ENCODE measurements around the gene NUP93. TPM values are rescaled to one million over a fixed set of nuclear protein-coding genes. Genes with fewer than 3 reads are reported as not detected.

Gene NUP93
- polyA plus RNA-seq, 1 donor from 2014 or later = 237 TPM

DNA sequence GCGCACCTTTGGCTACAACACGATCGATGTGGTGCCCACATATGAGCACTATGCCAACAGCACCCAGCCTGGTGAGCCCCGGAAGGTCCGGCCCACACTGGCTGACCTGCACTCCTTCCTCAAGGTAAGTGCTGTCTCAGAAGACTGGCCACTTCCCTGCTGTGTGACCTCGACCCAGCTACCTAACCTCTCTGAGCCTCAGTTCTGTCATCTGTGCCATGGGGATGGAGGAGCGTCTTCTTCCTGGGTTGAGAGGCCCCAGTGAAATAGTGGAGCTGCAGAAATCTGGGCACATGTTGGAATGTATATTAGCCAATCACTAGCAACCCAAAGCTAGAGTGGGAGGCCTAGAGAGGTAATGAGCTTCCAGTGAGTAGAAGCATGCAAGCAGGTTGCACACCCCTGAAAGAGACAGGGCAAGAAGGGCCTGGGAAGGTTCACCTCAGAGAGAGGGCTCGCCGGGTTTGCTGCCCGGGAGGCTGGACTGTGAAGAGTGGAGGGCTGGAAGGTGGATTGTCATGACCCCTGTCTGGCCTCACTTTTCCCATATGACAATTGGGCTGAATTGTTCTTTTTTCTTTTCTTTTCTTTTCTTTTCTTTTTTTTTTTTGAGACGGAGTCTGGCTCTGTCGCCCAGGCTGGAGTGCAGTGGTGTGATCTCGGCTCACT, 135.6 kb downstream of the NUP93 start:
- Histone ChIP-seq H3K27ac (ENCODE audit: low read length) (no peak overlapping the region), H2AFZ (ENCODE audit: low read depth, low read length) (no peak overlapping the region), H3K36me3 (ENCODE audit: insufficient read depth, low read length) (no peaks in the 10 kb centered on the region), H4K20me1 (ENCODE audit: insufficient read depth) (no peaks in the 10 kb centered on the region), H3K79me2 (replicated peaks; ENCODE audit: insufficient read depth, low read length) (no peaks in the 10 kb centered on the region), H3K9ac (ENCODE audit: low read length) (no peak overlapping the region), H3K9me3 (ENCODE audit: low read length) (no peaks in the 10 kb centered on the region), H3K4me2 (ENCODE audit: low read length) (no peak overlapping the region), H3F3A (ENCODE audit: insufficient read depth, low read length, poor library complexity, severe bottlenecking) (no peaks in the 10 kb centered on the region), H3K4me3 (ENCODE audit: low read length) (no peak overlapping the region), H3K27me3 (ENCODE audit: insufficient read depth, low read depth, low read length) (no peaks in the 10 kb centered on the region), H3K9me2 (ENCODE audit: insufficient read depth, low read length) (no peaks in the 10 kb centered on the region)
- TF ChIP-seq EP300 (conservative IDR thresholded peaks at IDR 0.05; ENCODE audit: poor library complexity, severe bottlenecking) (no peak), RAD21 (conservative IDR thresholded peaks at IDR 0.05) (no peak), MXI1 (conservative IDR thresholded peaks at IDR 0.05; ENCODE audit: poor library complexity, severe bottlenecking) (no peak), EZH2 (IDR thresholded peaks at IDR 0.05; ENCODE audit: borderline replicate concordance, insufficient read depth, low read length, poor library complexity, severe bottlenecking) (no peak), POLR2AphosphoS5 (IDR thresholded peaks at IDR 0.05) (no peak), TAF1 (IDR thresholded peaks at IDR 0.05; ENCODE audit: low read depth) (no peak), SMC3 (conservative IDR thresholded peaks at IDR 0.05; ENCODE audit: poor library complexity) (no peak)
- TF ChIP-seq, protein P1, sequence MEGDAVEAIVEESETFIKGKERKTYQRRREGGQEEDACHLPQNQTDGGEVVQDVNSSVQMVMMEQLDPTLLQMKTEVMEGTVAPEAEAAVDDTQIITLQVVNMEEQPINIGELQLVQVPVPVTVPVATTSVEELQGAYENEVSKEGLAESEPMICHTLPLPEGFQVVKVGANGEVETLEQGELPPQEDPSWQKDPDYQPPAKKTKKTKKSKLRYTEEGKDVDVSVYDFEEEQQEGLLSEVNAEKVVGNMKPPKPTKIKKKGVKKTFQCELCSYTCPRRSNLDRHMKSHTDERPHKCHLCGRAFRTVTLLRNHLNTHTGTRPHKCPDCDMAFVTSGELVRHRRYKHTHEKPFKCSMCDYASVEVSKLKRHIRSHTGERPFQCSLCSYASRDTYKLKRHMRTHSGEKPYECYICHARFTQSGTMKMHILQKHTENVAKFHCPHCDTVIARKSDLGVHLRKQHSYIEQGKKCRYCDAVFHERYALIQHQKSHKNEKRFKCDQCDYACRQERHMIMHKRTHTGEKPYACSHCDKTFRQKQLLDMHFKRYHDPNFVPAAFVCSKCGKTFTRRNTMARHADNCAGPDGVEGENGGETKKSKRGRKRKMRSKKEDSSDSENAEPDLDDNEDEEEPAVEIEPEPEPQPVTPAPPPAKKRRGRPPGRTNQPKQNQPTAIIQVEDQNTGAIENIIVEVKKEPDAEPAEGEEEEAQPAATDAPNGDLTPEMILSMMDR (IDR thresholded peaks at IDR 0.05; ENCODE audit: poor library complexity, severe bottlenecking) = no peak
- TF ChIP-seq, protein P2, sequence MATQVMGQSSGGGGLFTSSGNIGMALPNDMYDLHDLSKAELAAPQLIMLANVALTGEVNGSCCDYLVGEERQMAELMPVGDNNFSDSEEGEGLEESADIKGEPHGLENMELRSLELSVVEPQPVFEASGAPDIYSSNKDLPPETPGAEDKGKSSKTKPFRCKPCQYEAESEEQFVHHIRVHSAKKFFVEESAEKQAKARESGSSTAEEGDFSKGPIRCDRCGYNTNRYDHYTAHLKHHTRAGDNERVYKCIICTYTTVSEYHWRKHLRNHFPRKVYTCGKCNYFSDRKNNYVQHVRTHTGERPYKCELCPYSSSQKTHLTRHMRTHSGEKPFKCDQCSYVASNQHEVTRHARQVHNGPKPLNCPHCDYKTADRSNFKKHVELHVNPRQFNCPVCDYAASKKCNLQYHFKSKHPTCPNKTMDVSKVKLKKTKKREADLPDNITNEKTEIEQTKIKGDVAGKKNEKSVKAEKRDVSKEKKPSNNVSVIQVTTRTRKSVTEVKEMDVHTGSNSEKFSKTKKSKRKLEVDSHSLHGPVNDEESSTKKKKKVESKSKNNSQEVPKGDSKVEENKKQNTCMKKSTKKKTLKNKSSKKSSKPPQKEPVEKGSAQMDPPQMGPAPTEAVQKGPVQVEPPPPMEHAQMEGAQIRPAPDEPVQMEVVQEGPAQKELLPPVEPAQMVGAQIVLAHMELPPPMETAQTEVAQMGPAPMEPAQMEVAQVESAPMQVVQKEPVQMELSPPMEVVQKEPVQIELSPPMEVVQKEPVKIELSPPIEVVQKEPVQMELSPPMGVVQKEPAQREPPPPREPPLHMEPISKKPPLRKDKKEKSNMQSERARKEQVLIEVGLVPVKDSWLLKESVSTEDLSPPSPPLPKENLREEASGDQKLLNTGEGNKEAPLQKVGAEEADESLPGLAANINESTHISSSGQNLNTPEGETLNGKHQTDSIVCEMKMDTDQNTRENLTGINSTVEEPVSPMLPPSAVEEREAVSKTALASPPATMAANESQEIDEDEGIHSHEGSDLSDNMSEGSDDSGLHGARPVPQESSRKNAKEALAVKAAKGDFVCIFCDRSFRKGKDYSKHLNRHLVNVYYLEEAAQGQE (IDR thresholded peaks at IDR 0.05; ENCODE audit: borderline replicate concordance) = no peak

DNA sequence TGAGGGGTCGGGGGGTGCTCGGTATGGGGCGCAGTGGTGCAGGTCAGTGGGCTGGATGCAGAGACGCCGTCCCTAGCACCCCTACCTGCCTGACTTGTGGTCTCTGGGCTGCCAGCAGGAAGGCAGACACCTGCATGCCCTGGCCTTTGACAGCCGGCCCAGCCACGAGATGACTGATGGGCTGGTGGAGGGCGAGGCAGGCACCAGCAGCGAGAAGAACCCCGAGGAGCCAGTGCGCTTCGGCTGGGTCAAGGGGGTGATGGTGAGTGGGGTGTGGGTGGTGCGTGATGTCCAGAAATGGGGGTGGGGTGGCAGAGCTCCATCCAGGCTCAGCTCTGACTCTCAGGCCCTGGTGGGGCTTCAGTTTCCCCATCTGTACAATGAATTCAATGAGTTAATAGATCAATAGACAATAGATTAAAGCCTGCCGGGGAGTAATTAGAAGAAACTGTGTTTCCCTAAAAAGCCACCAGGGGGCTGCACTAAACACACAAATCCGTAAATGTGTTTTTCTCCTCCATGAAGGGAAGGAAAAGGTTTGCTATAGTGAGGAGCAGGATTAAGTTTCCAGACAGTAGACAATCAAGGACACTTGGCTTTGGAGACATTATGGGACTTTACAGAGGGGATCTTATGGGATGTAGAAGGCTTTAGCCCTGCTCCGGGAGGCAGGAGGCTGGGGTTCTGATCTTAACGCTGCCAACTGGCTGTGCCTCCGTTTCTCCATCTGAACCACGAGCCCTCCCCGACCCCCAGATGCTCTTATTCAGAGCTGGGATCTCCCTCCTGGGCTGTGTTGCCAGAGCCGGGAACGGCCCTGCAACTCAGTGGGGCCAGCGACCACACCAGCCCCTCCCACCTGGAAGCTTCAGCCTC, 137.3 kb downstream of the NUP93 start:
- peak; percentile 68 for TF ChIP-seq RAD21 (conservative IDR thresholded peaks at IDR 0.05)
- TF ChIP-seq SMC3 (conservative IDR thresholded peaks at IDR 0.05; ENCODE audit: poor library complexity) = peak; percentile 80
- no peak for TF ChIP-seq EP300 (conservative IDR thresholded peaks at IDR 0.05; ENCODE audit: poor library complexity, severe bottlenecking)
- no peak for TF ChIP-seq TAF1 (IDR thresholded peaks at IDR 0.05; ENCODE audit: low read depth)
- TF ChIP-seq, protein P1 (IDR thresholded peaks at IDR 0.05; ENCODE audit: poor library complexity, severe bottlenecking) = peak; percentile 73
- TF ChIP-seq, protein P2 (IDR thresholded peaks at IDR 0.05; ENCODE audit: borderline replicate concordance) = no peak
- no peak for TF ChIP-seq EZH2 (IDR thresholded peaks at IDR 0.05; ENCODE audit: borderline replicate concordance, insufficient read depth, low read length, poor library complexity, severe bottlenecking)
- TF ChIP-seq POLR2AphosphoS5 (IDR thresholded peaks at IDR 0.05) = no peak
- TF ChIP-seq MXI1 (conservative IDR thresholded peaks at IDR 0.05; ENCODE audit: poor library complexity, severe bottlenecking) = no peak
- H3K79me2 ChIP-seq (replicated peaks; ENCODE audit: insufficient read depth, low read length) = no peaks in the 10 kb centered on the region
- no peaks in the 10 kb centered on the region for H3K9me3 ChIP-seq (ENCODE audit: low read length)
- H4K20me1 ChIP-seq (ENCODE audit: insufficient read depth) = no peaks in the 10 kb centered on the region
- no peaks in the 10 kb centered on the region for H3K27me3 ChIP-seq (ENCODE audit: insufficient read depth, low read depth, low read length)
- no peak overlapping the region for H3K4me2 ChIP-seq (ENCODE audit: low read length)
- H3K9me2 ChIP-seq (ENCODE audit: insufficient read depth, low read length) = no peaks in the 10 kb centered on the region
- no peak overlapping the region for H3K9ac ChIP-seq (ENCODE audit: low read length)
- no peak overlapping the region for H3K27ac ChIP-seq (ENCODE audit: low read length)
- H3K4me3 ChIP-seq (ENCODE audit: low read length) = no peak overlapping the region
- no peaks in the 10 kb centered on the region for H3K36me3 ChIP-seq (ENCODE audit: insufficient read depth, low read length)
- H2AFZ ChIP-seq (ENCODE audit: low read depth, low read length) = no peak overlapping the region
- H3F3A ChIP-seq (ENCODE audit: insufficient read depth, low read length, poor library complexity, severe bottlenecking) = no peaks in the 10 kb centered on the region
